ENCODE results near the gene RASAL2. TPM values are rescaled to one million over a fixed set of nuclear protein-coding genes. Genes with fewer than 3 reads are reported as not detected.

RASAL2 gene
- total RNA-seq, 1 experiment from 2014 or later, result 31.6 TPM

DNA sequence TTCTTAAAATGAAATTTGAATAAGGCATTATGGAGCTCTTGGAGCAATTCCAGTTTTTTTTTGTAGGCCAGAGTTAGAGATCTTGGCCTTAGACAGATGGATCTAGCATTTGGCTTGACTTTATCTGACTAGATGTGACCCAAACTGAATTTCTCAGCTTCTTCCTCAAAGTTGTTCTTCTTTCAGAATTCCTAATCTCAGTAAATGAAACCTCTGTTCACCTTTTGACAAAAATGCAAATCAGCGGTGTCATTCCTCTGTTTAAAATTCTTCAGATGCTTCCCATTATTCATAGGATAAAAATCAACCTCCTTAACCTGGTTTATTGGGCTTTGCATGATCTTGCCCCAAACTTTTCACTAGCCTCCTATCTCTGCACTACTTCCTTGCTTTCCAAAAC lies 177.6 kb downstream of the RASAL2 start:
- H3K27me3 ChIP-seq (ENCODE audit: control insufficient read depth, insufficient read depth, low read length), result no peaks in the 10 kb centered on the region
- H3K36me3 ChIP-seq (ENCODE audit: control insufficient read depth, insufficient read depth, low read length), result no peaks in the 10 kb centered on the region
- in situ Hi-C loops (cut with HindIII; ENCODE audit: low pct_unique_long_range_greater_than_20kb, low sequenced_read_pairs), result no loop called here
- H3K27ac ChIP-seq (ENCODE audit: low read length), result no peak overlapping the region
- no peak for DNase-seq (ENCODE audit: low read depth, low spot score)
- peaks cover 10% of the 10 kb centered on the region for H3K4me1 ChIP-seq (ENCODE audit: control insufficient read depth, insufficient read depth, low read length)
- ChIA-PET POLR2A (no interaction called here), CTCF (no interaction called here)
- intact Hi-C loops (cut with micrococcal nuclease; ENCODE audit: unreplicated experiment), result no loop called here
- BruUV-seq (replicated peaks), result no TSS peak
- no peaks in the 10 kb centered on the region for H3K9me3 ChIP-seq (ENCODE audit: control insufficient read depth, insufficient read depth, low read depth, low read length)
- no peak for TF ChIP-seq SIN3A (IDR thresholded peaks at IDR 0.05; ENCODE audit: borderline replicate concordance, insufficient read depth, low read depth, low read length)
- no peak for TF ChIP-seq TCF7L2 (IDR thresholded peaks at IDR 0.05; ENCODE audit: low read depth, low read length)
- no peak for TF ChIP-seq POLR2AphosphoS5 (IDR thresholded peaks at IDR 0.05; ENCODE audit: low read depth, low read length)
- TF ChIP-seq, protein P1, sequence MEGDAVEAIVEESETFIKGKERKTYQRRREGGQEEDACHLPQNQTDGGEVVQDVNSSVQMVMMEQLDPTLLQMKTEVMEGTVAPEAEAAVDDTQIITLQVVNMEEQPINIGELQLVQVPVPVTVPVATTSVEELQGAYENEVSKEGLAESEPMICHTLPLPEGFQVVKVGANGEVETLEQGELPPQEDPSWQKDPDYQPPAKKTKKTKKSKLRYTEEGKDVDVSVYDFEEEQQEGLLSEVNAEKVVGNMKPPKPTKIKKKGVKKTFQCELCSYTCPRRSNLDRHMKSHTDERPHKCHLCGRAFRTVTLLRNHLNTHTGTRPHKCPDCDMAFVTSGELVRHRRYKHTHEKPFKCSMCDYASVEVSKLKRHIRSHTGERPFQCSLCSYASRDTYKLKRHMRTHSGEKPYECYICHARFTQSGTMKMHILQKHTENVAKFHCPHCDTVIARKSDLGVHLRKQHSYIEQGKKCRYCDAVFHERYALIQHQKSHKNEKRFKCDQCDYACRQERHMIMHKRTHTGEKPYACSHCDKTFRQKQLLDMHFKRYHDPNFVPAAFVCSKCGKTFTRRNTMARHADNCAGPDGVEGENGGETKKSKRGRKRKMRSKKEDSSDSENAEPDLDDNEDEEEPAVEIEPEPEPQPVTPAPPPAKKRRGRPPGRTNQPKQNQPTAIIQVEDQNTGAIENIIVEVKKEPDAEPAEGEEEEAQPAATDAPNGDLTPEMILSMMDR (IDR thresholded peaks at IDR 0.05), result no peak
- TF ChIP-seq, protein P2, sequence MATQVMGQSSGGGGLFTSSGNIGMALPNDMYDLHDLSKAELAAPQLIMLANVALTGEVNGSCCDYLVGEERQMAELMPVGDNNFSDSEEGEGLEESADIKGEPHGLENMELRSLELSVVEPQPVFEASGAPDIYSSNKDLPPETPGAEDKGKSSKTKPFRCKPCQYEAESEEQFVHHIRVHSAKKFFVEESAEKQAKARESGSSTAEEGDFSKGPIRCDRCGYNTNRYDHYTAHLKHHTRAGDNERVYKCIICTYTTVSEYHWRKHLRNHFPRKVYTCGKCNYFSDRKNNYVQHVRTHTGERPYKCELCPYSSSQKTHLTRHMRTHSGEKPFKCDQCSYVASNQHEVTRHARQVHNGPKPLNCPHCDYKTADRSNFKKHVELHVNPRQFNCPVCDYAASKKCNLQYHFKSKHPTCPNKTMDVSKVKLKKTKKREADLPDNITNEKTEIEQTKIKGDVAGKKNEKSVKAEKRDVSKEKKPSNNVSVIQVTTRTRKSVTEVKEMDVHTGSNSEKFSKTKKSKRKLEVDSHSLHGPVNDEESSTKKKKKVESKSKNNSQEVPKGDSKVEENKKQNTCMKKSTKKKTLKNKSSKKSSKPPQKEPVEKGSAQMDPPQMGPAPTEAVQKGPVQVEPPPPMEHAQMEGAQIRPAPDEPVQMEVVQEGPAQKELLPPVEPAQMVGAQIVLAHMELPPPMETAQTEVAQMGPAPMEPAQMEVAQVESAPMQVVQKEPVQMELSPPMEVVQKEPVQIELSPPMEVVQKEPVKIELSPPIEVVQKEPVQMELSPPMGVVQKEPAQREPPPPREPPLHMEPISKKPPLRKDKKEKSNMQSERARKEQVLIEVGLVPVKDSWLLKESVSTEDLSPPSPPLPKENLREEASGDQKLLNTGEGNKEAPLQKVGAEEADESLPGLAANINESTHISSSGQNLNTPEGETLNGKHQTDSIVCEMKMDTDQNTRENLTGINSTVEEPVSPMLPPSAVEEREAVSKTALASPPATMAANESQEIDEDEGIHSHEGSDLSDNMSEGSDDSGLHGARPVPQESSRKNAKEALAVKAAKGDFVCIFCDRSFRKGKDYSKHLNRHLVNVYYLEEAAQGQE (IDR thresholded peaks at IDR 0.05; ENCODE audit: insufficient read depth in 1 of 2, low read depth in 2 of 2, low read length in 1 of 2), result no peak
- ATAC-seq, result no peak
- no peak overlapping the region for H3K4me3 ChIP-seq (ENCODE audit: low read depth in 2 of 2, low read length in 2 of 2)

DNA sequence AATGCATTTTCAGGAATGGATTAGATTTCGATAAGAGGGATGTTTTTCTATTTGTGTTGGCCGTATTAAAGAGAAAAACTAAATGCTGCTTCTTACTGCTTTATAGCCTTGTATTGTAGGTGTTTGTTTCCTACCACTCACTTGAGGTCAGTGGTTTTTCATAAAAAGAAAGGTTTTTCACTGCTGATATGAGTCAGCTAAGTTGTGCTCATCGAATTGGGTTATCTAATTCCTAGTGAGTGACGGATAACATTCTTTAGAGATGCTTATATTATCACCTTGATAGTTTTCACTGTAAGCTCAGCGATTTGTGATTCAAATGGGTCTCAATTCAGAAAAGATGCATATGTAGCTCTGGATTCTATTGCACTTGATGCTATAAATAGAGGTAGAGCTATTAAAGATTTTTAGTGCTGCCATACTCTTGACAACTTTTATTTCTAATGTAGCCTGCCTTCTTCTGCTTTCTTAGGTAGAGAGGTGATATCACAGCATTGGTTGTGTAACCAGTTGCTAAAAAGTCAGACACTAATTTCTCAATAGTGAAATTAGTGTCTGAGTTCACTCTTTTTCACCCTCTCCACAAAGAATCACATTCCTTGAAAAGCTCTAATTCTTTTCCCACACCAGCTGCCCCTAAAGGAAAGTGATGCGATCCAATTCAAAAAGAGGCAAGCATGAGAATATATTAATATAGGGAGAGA lies 180.0 kb downstream of the RASAL2 start:
- no TSS peak for BruUV-seq (replicated peaks)
- DNase-seq (ENCODE audit: low read depth, low spot score) (no peak), ATAC-seq (no peak)
- Histone ChIP-seq H3K4me1 (ENCODE audit: control insufficient read depth, insufficient read depth, low read length) (peaks cover 6% of the 10 kb centered on the region), H3K27me3 (ENCODE audit: control insufficient read depth, insufficient read depth, low read length) (no peaks in the 10 kb centered on the region), H3K4me3 (ENCODE audit: low read depth in 2 of 2, low read length in 2 of 2) (no peak overlapping the region), H3K36me3 (ENCODE audit: control insufficient read depth, insufficient read depth, low read length) (no peaks in the 10 kb centered on the region), H3K9me3 (ENCODE audit: control insufficient read depth, insufficient read depth, low read depth, low read length) (peaks cover 3% of the 10 kb centered on the region; the same call in 1 of the 2 replicates), H3K27ac (ENCODE audit: low read length) (no peak overlapping the region)
- TF ChIP-seq, protein P2 (IDR thresholded peaks at IDR 0.05; ENCODE audit: insufficient read depth in 1 of 2, low read depth in 2 of 2, low read length in 1 of 2), result no peak
- TF ChIP-seq, protein P1 (IDR thresholded peaks at IDR 0.05), result no peak
- TF ChIP-seq SIN3A (IDR thresholded peaks at IDR 0.05; ENCODE audit: borderline replicate concordance, insufficient read depth, low read depth, low read length) (no peak), POLR2AphosphoS5 (IDR thresholded peaks at IDR 0.05; ENCODE audit: low read depth, low read length) (no peak), TCF7L2 (IDR thresholded peaks at IDR 0.05; ENCODE audit: low read depth, low read length) (no peak)
- intact Hi-C loops (cut with micrococcal nuclease; ENCODE audit: unreplicated experiment), result no loop called here
- CTCF ChIA-PET, result no interaction called here
- in situ Hi-C loops (cut with HindIII; ENCODE audit: low pct_unique_long_range_greater_than_20kb, low sequenced_read_pairs), result no loop called here
- POLR2A ChIA-PET, result no interaction called here
